Measurements from ENCODE around the gene CUL4B. TPM values are rescaled to one million over a fixed set of nuclear protein-coding genes. Genes with fewer than 3 reads are reported as not detected.
"Not testable (repeated sequence)": the region's sequence is repeated elsewhere in the genome, so short reads cannot be mapped to it uniquely, and the experiment has no call there.

CUL4B gene
- total and polyA plus RNA-seq, 2 donors (not counting 1 experiment from before 2014, with no cell fraction given): 39.3 to 57.0 TPM

DNA sequence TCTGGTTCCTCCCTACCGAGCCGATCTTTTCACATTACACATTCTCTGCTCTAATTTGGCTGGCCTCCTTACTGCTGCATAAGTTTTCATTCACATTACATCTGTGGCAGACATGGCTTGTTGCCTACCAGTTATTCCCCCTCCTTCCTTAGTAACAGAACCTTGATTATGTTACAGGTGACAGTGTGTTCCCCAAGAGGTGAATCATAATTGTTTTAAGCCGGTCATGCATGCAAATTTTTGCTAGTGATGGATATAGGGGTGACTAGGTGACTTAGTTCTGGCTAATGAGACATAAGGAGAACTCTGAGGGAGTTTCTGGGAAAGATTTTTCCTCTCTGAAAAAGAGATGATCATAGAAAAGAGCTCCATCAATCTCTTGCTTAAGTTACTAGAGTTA is 83.3 kb downstream of the CUL4B start:
- Histone ChIP-seq H3K27ac (ENCODE audit: insufficient read depth, low read length) (no peak overlapping the region), H3K4me1 (ENCODE audit: control insufficient read depth, extremely low read depth, insufficient read depth, low read length) (no peaks in the 10 kb centered on the region), H3K79me2 (ENCODE audit: control insufficient read depth, insufficient read depth, low read length) (no peaks in the 10 kb centered on the region), H4K20me1 (ENCODE audit: control insufficient read depth, extremely low read depth, insufficient read depth, low read length) (no peaks in the 10 kb centered on the region), H2AFZ (ENCODE audit: low read length) (no peak overlapping the region), H3K9me3 (ENCODE audit: control insufficient read depth, insufficient read depth, low read depth, low read length) (no peaks in the 10 kb centered on the region), H3K4me2 (ENCODE audit: extremely low read depth, insufficient read depth, low read length) (no peak overlapping the region), H3K4me3 (replicated peaks in 1 of 4; ENCODE audit: control extremely low read depth in 1 of 4, insufficient read depth in 1 of 4, low read depth in 3 of 4, low read length in 4 of 4) (no peak overlapping the region), H3K36me3 (ENCODE audit: control insufficient read depth, insufficient read depth, low read length) (no peaks in the 10 kb centered on the region), H3K27me3 (ENCODE audit: control insufficient read depth, insufficient read depth, low read length) (no peaks in the 10 kb centered on the region), H3K9ac (ENCODE audit: insufficient read depth, low read length) (no peak overlapping the region)
- no peak for TF ChIP-seq EZH2 (IDR thresholded peaks at IDR 0.05; ENCODE audit: low read length, missing control alignments)
- TF ChIP-seq, protein P1, sequence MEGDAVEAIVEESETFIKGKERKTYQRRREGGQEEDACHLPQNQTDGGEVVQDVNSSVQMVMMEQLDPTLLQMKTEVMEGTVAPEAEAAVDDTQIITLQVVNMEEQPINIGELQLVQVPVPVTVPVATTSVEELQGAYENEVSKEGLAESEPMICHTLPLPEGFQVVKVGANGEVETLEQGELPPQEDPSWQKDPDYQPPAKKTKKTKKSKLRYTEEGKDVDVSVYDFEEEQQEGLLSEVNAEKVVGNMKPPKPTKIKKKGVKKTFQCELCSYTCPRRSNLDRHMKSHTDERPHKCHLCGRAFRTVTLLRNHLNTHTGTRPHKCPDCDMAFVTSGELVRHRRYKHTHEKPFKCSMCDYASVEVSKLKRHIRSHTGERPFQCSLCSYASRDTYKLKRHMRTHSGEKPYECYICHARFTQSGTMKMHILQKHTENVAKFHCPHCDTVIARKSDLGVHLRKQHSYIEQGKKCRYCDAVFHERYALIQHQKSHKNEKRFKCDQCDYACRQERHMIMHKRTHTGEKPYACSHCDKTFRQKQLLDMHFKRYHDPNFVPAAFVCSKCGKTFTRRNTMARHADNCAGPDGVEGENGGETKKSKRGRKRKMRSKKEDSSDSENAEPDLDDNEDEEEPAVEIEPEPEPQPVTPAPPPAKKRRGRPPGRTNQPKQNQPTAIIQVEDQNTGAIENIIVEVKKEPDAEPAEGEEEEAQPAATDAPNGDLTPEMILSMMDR (conservative IDR thresholded peaks at IDR 0.05 in 1 of 2, IDR thresholded peaks at IDR 0.05 in 1 of 2; ENCODE audit: low read depth in 1 of 2, low read length in 2 of 2): no peak
- DNase-seq (ENCODE audit: low read depth in 2 of 2): peak in 1 of 2 donors; percentile 30

- no peaks in the 10 kb centered on the region for H3K4me1 ChIP-seq (ENCODE audit: control insufficient read depth, extremely low read depth, insufficient read depth, low read length)
- DNase-seq (ENCODE audit: low read depth in 2 of 2): no peak
- no peaks in the 10 kb centered on the region for H3K79me2 ChIP-seq (ENCODE audit: control insufficient read depth, insufficient read depth, low read length)
Observed at GRCh38 chrX:120476714-120477113, 84.0 kb downstream of the CUL4B start.

DNA sequence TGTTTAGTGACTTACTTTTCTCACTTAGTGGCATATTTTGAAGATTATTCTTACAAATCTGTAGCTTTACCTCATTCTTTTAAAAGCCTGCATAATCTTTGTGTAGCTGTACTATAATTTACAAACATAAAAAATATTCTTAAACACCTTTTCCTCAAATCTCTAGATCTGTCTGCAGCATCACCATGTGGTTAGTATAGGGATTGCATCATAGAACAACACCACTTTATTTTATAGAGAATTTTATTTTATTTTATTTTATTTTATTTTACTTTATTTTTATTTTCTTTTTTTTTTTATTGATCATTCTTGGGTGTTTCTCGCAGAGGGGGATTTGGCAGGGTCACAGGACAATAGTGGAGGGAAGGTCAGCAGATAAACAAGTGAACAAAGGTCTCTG is 85.3 kb downstream of the CUL4B start:
- not testable (repeated sequence) for H3K27me3 ChIP-seq (ENCODE audit: control insufficient read depth, insufficient read depth, low read length); H3K27ac ChIP-seq (ENCODE audit: insufficient read depth, low read length); H3K36me3 ChIP-seq (ENCODE audit: control insufficient read depth, insufficient read depth, low read length); H2AFZ ChIP-seq (ENCODE audit: low read length); H3K4me2 ChIP-seq (ENCODE audit: extremely low read depth, insufficient read depth, low read length); H3K4me1 ChIP-seq (ENCODE audit: control insufficient read depth, extremely low read depth, insufficient read depth, low read length); H3K9ac ChIP-seq (ENCODE audit: insufficient read depth, low read length); H3K79me2 ChIP-seq (ENCODE audit: control insufficient read depth, insufficient read depth, low read length); H3K9me3 ChIP-seq (ENCODE audit: control insufficient read depth, insufficient read depth, low read depth, low read length); H3K4me3 ChIP-seq (replicated peaks in 1 of 4; ENCODE audit: control extremely low read depth in 1 of 4, insufficient read depth in 1 of 4, low read depth in 3 of 4, low read length in 4 of 4); H4K20me1 ChIP-seq (ENCODE audit: control insufficient read depth, extremely low read depth, insufficient read depth, low read length)
- TF ChIP-seq, protein P1 (conservative IDR thresholded peaks at IDR 0.05 in 1 of 2, IDR thresholded peaks at IDR 0.05 in 1 of 2; ENCODE audit: low read depth in 1 of 2, low read length in 2 of 2): peak; percentile 10 to 53
- DNase-seq (ENCODE audit: low read depth in 2 of 2): peak in 1 of 2 donors; percentile 54

More at GRCh38 chrX:120476714-120477113, 84.0 kb downstream of the CUL4B start:
- Histone ChIP-seq H3K36me3 (ENCODE audit: control insufficient read depth, insufficient read depth, low read length) (no peaks in the 10 kb centered on the region), H3K4me2 (ENCODE audit: extremely low read depth, insufficient read depth, low read length) (no peak overlapping the region), H4K20me1 (ENCODE audit: control insufficient read depth, extremely low read depth, insufficient read depth, low read length) (no peaks in the 10 kb centered on the region), H3K27ac (ENCODE audit: insufficient read depth, low read length) (no peak overlapping the region), H3K4me3 (replicated peaks in 1 of 4; ENCODE audit: control extremely low read depth in 1 of 4, insufficient read depth in 1 of 4, low read depth in 3 of 4, low read length in 4 of 4) (no peak overlapping the region), H3K9ac (ENCODE audit: insufficient read depth, low read length) (no peak overlapping the region), H3K9me3 (ENCODE audit: control insufficient read depth, insufficient read depth, low read depth, low read length) (no peaks in the 10 kb centered on the region), H2AFZ (ENCODE audit: low read length) (no peak overlapping the region), H3K27me3 (ENCODE audit: control insufficient read depth, insufficient read depth, low read length) (no peaks in the 10 kb centered on the region)
- TF ChIP-seq, protein P1 (conservative IDR thresholded peaks at IDR 0.05 in 1 of 2, IDR thresholded peaks at IDR 0.05 in 1 of 2; ENCODE audit: low read depth in 1 of 2, low read length in 2 of 2): no peak
- no peak for TF ChIP-seq EZH2 (IDR thresholded peaks at IDR 0.05; ENCODE audit: low read length, missing control alignments)

Other genes starting within 250 kb of the CUL4B start
- gene TMEM255A, start 249.5 kb downstream of the CUL4B start, total RNA-seq: under 0.01 TPM in 2 replicates
- gene TMEM255A, start 249.5 kb downstream of the CUL4B start, polyA plus RNA-seq: 0.67 and 0.93 TPM in 2 replicates
- gene ATP1B4, start 198.9 kb downstream of the CUL4B start, total RNA-seq: not detected in 2 replicates
- not detected in 2 replicates for gene ATP1B4, start 198.9 kb downstream of the CUL4B start, polyA plus RNA-seq
- 172 and 182 TPM in 2 replicates for gene LAMP2, start 91.7 kb downstream of the CUL4B start, total RNA-seq
- gene LAMP2, start 91.7 kb downstream of the CUL4B start, polyA plus RNA-seq: 159 and 196 TPM in 2 replicates
- gene MCTS1, start 43.1 kb upstream of the CUL4B start, total RNA-seq: 24.9 and 27.6 TPM in 2 replicates
- 63.1 and 72.1 TPM in 2 replicates for gene MCTS1, start 43.1 kb upstream of the CUL4B start, polyA plus RNA-seq
- 24.4 and 27.4 TPM in 2 replicates for gene C1GALT1C1, start 69.1 kb upstream of the CUL4B start, total RNA-seq
- 34.5 and 36.6 TPM in 2 replicates for gene C1GALT1C1, start 69.1 kb upstream of the CUL4B start, polyA plus RNA-seq

All from fibroblast of lung (primary cell).